DND-41 (cell line): Measurements from ENCODE around the gene LGALS7B.

Source experiments
- ATAC-seq: fragments of 200-7000 bp; cut with Tn5 transposase; 3 replicates; pipeline ENCODE4 v1.9.1; 2021; ENCODE audit warnings: low read depth; ENCODE audit not compliant: insufficient read depth
- DNase-seq: peaks from one replicate; pipeline ENCODE4 v3.0.0-alpha.2; 2020
- H2AFZ ChIP-seq: 2 replicates; pipeline ENCODE4 v1.6.0; 2012; ENCODE audit warnings: low read depth, low read length
- H3K27ac ChIP-seq: 2 replicates; pipeline ENCODE4 v1.5.1; 2012; ENCODE audit warnings: low read length, inconsistent platforms
- H3K27me3 ChIP-seq: fragments of 200-600 bp; sonication (generic); 2 replicates; pipeline ENCODE4 v1.6.0; 2012; ENCODE audit warnings: low read length, mild to moderate bottlenecking, inconsistent platforms; ENCODE audit not compliant: insufficient read depth, poor library complexity
- H3K36me3 ChIP-seq: 2 replicates; pipeline ENCODE4 v1.5.1; 2012; ENCODE audit warnings: low read length, inconsistent platforms; ENCODE audit not compliant: insufficient read depth
- H3K4me1 ChIP-seq: 2 replicates; pipeline ENCODE4 v1.5.1; 2012; ENCODE audit warnings: mild to moderate bottlenecking, low read length; ENCODE audit not compliant: insufficient read depth
- H3K4me2 ChIP-seq: 2 replicates; pipeline ENCODE4 v1.6.0; 2012; ENCODE audit warnings: mild to moderate bottlenecking, moderate library complexity, low read length, inconsistent platforms; ENCODE audit not compliant: insufficient read depth
- H3K4me3 ChIP-seq, 2 experiments: fragments of 200-600 bp in 1 of 2; shearing (Covaris generic) in 1 of 2; 2 replicates each; pipeline ENCODE4 v1.5.1; 2012 to 2016; ENCODE audit warnings: inconsistent platforms in 2 of 2, low read length in 2 of 2, mild to moderate bottlenecking in 2 of 2, low read depth in 1 of 2, moderate library complexity in 1 of 2
- H3K79me2 ChIP-seq: 2 replicates; pipeline ENCODE4 v1.6.0; 2012; ENCODE audit warnings: low read length, inconsistent platforms; ENCODE audit not compliant: insufficient read depth
- H3K9ac ChIP-seq: 2 replicates; pipeline ENCODE4 v1.6.0; 2012; ENCODE audit warnings: low read depth, mild to moderate bottlenecking, inconsistent platforms, low read length, moderate library complexity
- H3K9me3 ChIP-seq: 2 replicates; pipeline ENCODE4 v1.5.1; 2012; ENCODE audit warnings: low read length, moderate library complexity, mild to moderate bottlenecking, inconsistent platforms; ENCODE audit not compliant: insufficient read depth, severe bottlenecking
- H4K20me1 ChIP-seq: 2 replicates; pipeline ENCODE4 v1.6.0; 2012; ENCODE audit warnings: low read length; ENCODE audit not compliant: insufficient read depth
- CTCF ChIP-seq: IDR thresholded peaks from 2 replicates; pipeline ENCODE4 v1.5.1; 2012; ENCODE audit warnings: borderline replicate concordance, low read length, moderate library complexity, mild to moderate bottlenecking; ENCODE audit not compliant: poor library complexity, severe bottlenecking; ENCODE audit errors: extremely low read depth
- EZH2 ChIP-seq: IDR thresholded peaks from 3 replicates; pipeline ENCODE4 v1.6.1; 2012; ENCODE audit warnings: borderline replicate concordance, low read depth, mild to moderate bottlenecking, moderate library complexity, low read length, inconsistent platforms; ENCODE audit not compliant: severe bottlenecking

LGALS7B gene

GRCh38 chr19:38740932-38741331 is 48.1 kb upstream of the LGALS7B start:
- H3K36me3 ChIP-seq = no peaks in the 10 kb centered on the region
- H3K27ac ChIP-seq = no peak overlapping the region
- no peaks in the 10 kb centered on the region for H3K9me3 ChIP-seq
- DNase-seq = no peak
- peaks cover 5% of the 10 kb centered on the region; the same call in 1 of the 2 replicates for H4K20me1 ChIP-seq
- no peak overlapping the region for H3K4me3 ChIP-seq
- H3K4me2 ChIP-seq = no peak overlapping the region
- H3K27me3 ChIP-seq = no peaks in the 10 kb centered on the region
- H3K9ac ChIP-seq = no peak overlapping the region
- H3K79me2 ChIP-seq = no peaks in the 10 kb centered on the region
- H2AFZ ChIP-seq = no peak overlapping the region
- H3K4me1 ChIP-seq = no peaks in the 10 kb centered on the region
- ATAC-seq = no peak
- TF ChIP-seq CTCF = no peak
- TF ChIP-seq EZH2 = no peak

GRCh38 chr19:38741670-38742069 is 47.3 kb upstream of the LGALS7B start:
- H3K79me2 ChIP-seq = no peaks in the 10 kb centered on the region
- H3K9ac ChIP-seq = no peak overlapping the region
- H3K27ac ChIP-seq = no peak overlapping the region
- no peaks in the 10 kb centered on the region for H3K27me3 ChIP-seq
- DNase-seq = no peak
- no peak overlapping the region for H3K4me3 ChIP-seq
- H3K36me3 ChIP-seq = no peaks in the 10 kb centered on the region
- H4K20me1 ChIP-seq = peaks cover 5% of the 10 kb centered on the region; the same call in 1 of the 2 replicates
- no peak for ATAC-seq
- H2AFZ ChIP-seq = no peak overlapping the region
- TF ChIP-seq CTCF = no peak
- no peak for TF ChIP-seq EZH2
- H3K4me2 ChIP-seq = no peak overlapping the region
- no peaks in the 10 kb centered on the region for H3K4me1 ChIP-seq
- no peaks in the 10 kb centered on the region for H3K9me3 ChIP-seq

- no peaks in the 10 kb centered on the region for H3K27me3 ChIP-seq
- no peak for DNase-seq
- no peaks in the 10 kb centered on the region for H3K36me3 ChIP-seq
- no peak overlapping the region for H3K9ac ChIP-seq
- no peaks in the 10 kb centered on the region for H3K4me1 ChIP-seq
- no peak for ATAC-seq
- no peaks in the 10 kb centered on the region for H3K79me2 ChIP-seq
- H3K9me3 ChIP-seq = no peaks in the 10 kb centered on the region
- H3K4me3 ChIP-seq = no peak overlapping the region
- TF ChIP-seq CTCF (no peak), EZH2 (no peak)
- H3K4me2 ChIP-seq = no peak overlapping the region
- no peak overlapping the region for H3K27ac ChIP-seq
- peaks cover 5% of the 10 kb centered on the region; the same call in 1 of the 2 replicates for H4K20me1 ChIP-seq
- no peak overlapping the region for H2AFZ ChIP-seq
Observed at GRCh38 chr19:38742296-38742695, 46.7 kb upstream of the LGALS7B start.

- Histone ChIP-seq H3K27ac (no peak overlapping the region), H3K9ac (no peak overlapping the region), H3K4me2 (no peak overlapping the region), H3K4me1 (no peaks in the 10 kb centered on the region), H4K20me1 (peaks cover 5% of the 10 kb centered on the region; the same call in 1 of the 2 replicates), H2AFZ (no peak overlapping the region), H3K27me3 (no peaks in the 10 kb centered on the region), H3K9me3 (no peaks in the 10 kb centered on the region), H3K79me2 (no peaks in the 10 kb centered on the region), H3K4me3 (no peak overlapping the region), H3K36me3 (no peaks in the 10 kb centered on the region)
- TF ChIP-seq EZH2 = no peak
- no peak for TF ChIP-seq CTCF
- DNase-seq (no peak), ATAC-seq (no peak)
Observed at GRCh38 chr19:38742906-38743305, 46.1 kb upstream of the LGALS7B start.
